IPS-20b (cell line): ENCODE results near the gene CRYBA1.

Experiments
- H3K27ac ChIP-seq: one replicate; pipeline ENCODE4 v1.5.1; 2013; ENCODE audit warnings: low read length
- H3K27me3 ChIP-seq: 2 replicates; pipeline ENCODE4 v1.6.1; 2013; ENCODE audit warnings: mild to moderate bottlenecking, low read length, inconsistent platforms; ENCODE audit not compliant: insufficient read depth
- H3K36me3 ChIP-seq: 2 replicates; pipeline ENCODE4 v1.6.1; 2013; ENCODE audit warnings: low read depth, mild to moderate bottlenecking, inconsistent platforms, low read length, moderate library complexity; ENCODE audit not compliant: insufficient read depth
- H3K4me1 ChIP-seq: 2 replicates; pipeline ENCODE4 v1.6.1; 2013; ENCODE audit warnings: mild to moderate bottlenecking, control low read depth, inconsistent platforms, low read length, moderate library complexity; ENCODE audit not compliant: insufficient read depth
- H3K4me3 ChIP-seq: 2 replicates; pipeline ENCODE4 v1.5.1; 2013; ENCODE audit warnings: mild to moderate bottlenecking, low read length, inconsistent platforms
- H3K9ac ChIP-seq: 2 replicates; pipeline ENCODE4 v1.6.1; 2013; ENCODE audit warnings: low read depth, mild to moderate bottlenecking, inconsistent platforms, low read length, moderate library complexity
- H3K9me3 ChIP-seq: 2 replicates; pipeline ENCODE4 v1.6.1; 2013; ENCODE audit warnings: mild to moderate bottlenecking, low read depth, low read length, inconsistent platforms; ENCODE audit not compliant: insufficient read depth

CRYBA1 gene

GRCh38 chr17:29240968-29241963, 5.4 kb upstream of the CRYBA1 start:
- H3K4me3 ChIP-seq: peak overlapping the region; percentile 15
- peak overlapping the region; percentile 52 for H3K27ac ChIP-seq
- no peaks in the 10 kb centered on the region for H3K27me3 ChIP-seq
- no peaks in the 10 kb centered on the region for H3K36me3 ChIP-seq
- H3K4me1 ChIP-seq: peaks cover 16% of the 10 kb centered on the region
- H3K9me3 ChIP-seq: no peaks in the 10 kb centered on the region
- peak overlapping the region; percentile 53; the same call in 1 of the 2 replicates for H3K9ac ChIP-seq

GRCh38 chr17:29242051-29242450, 4.6 kb upstream of the CRYBA1 start:
- no peaks in the 10 kb centered on the region for H3K36me3 ChIP-seq
- H3K27ac ChIP-seq: no peak overlapping the region
- no peak overlapping the region for H3K9ac ChIP-seq
- H3K9me3 ChIP-seq: no peaks in the 10 kb centered on the region
- peaks cover 16% of the 10 kb centered on the region for H3K4me1 ChIP-seq
- H3K4me3 ChIP-seq: no peak overlapping the region
- H3K27me3 ChIP-seq: no peaks in the 10 kb centered on the region

GRCh38 chr17:29242790-29243189, 3.9 kb upstream of the CRYBA1 start:
- no peaks in the 10 kb centered on the region for H3K27me3 ChIP-seq

GRCh38 chr17:29243792-29244191, 2.9 kb upstream of the CRYBA1 start:
- Histone ChIP-seq H3K36me3 (no peaks in the 10 kb centered on the region), H3K9me3 (no peaks in the 10 kb centered on the region), H3K4me1 (peaks cover 16% of the 10 kb centered on the region), H3K4me3 (no peak overlapping the region), H3K27me3 (no peaks in the 10 kb centered on the region), H3K9ac (no peak overlapping the region), H3K27ac (no peak overlapping the region)

More at GRCh38 chr17:29242790-29243189, 3.9 kb upstream of the CRYBA1 start:
- Histone ChIP-seq H3K9me3 (no peaks in the 10 kb centered on the region), H3K9ac (no peak overlapping the region), H3K4me3 (no peak overlapping the region), H3K36me3 (no peaks in the 10 kb centered on the region), H3K4me1 (peaks cover 16% of the 10 kb centered on the region), H3K27ac (no peak overlapping the region)

GRCh38 chr17:29245401-29245800, 1.3 kb upstream of the CRYBA1 start:
- Histone ChIP-seq H3K36me3 (no peaks in the 10 kb centered on the region), H3K27me3 (no peaks in the 10 kb centered on the region), H3K27ac (no peak overlapping the region), H3K9me3 (no peaks in the 10 kb centered on the region), H3K4me1 (peaks cover 12% of the 10 kb centered on the region), H3K4me3 (no peak overlapping the region), H3K9ac (no peak overlapping the region)

- no peak overlapping the region for H3K27ac ChIP-seq
- no peak overlapping the region for H3K9ac ChIP-seq
- no peak overlapping the region for H3K4me3 ChIP-seq
- no peaks in the 10 kb centered on the region for H3K4me1 ChIP-seq
- H3K36me3 ChIP-seq: no peaks in the 10 kb centered on the region
- no peaks in the 10 kb centered on the region for H3K9me3 ChIP-seq
- no peaks in the 10 kb centered on the region for H3K27me3 ChIP-seq
Observed at GRCh38 chr17:29247219-29247618, 560 bp downstream of the CRYBA1 start.

- H3K36me3 ChIP-seq: no peaks in the 10 kb centered on the region
- H3K9ac ChIP-seq: no peak overlapping the region
- no peak overlapping the region for H3K4me3 ChIP-seq
- no peaks in the 10 kb centered on the region for H3K4me1 ChIP-seq
- H3K9me3 ChIP-seq: no peaks in the 10 kb centered on the region
- H3K27me3 ChIP-seq: no peaks in the 10 kb centered on the region
- H3K27ac ChIP-seq: no peak overlapping the region
Observed at GRCh38 chr17:29248845-29249244, 2.2 kb downstream of the CRYBA1 start.

GRCh38 chr17:29250666-29251065, 4.0 kb downstream of the CRYBA1 start:
- H3K9ac ChIP-seq: no peak overlapping the region
- H3K27ac ChIP-seq: no peak overlapping the region
- no peaks in the 10 kb centered on the region for H3K9me3 ChIP-seq
- H3K4me1 ChIP-seq: no peaks in the 10 kb centered on the region
- no peaks in the 10 kb centered on the region for H3K27me3 ChIP-seq
- H3K4me3 ChIP-seq: no peak overlapping the region
- no peaks in the 10 kb centered on the region for H3K36me3 ChIP-seq

- no peaks in the 10 kb centered on the region for H3K4me1 ChIP-seq
- H3K27ac ChIP-seq: no peak overlapping the region
- no peak overlapping the region for H3K4me3 ChIP-seq
- H3K27me3 ChIP-seq: no peaks in the 10 kb centered on the region
- no peaks in the 10 kb centered on the region for H3K9me3 ChIP-seq
- H3K9ac ChIP-seq: no peak overlapping the region
- H3K36me3 ChIP-seq: no peaks in the 10 kb centered on the region
Observed at GRCh38 chr17:29251184-29251583, 4.5 kb downstream of the CRYBA1 start.

- Histone ChIP-seq H3K4me1 (no peaks in the 10 kb centered on the region), H3K27ac (no peak overlapping the region), H3K36me3 (no peaks in the 10 kb centered on the region), H3K27me3 (no peaks in the 10 kb centered on the region), H3K9ac (no peak overlapping the region), H3K9me3 (no peaks in the 10 kb centered on the region), H3K4me3 (no peak overlapping the region)
Observed at GRCh38 chr17:29252101-29252791, 5.6 kb downstream of the CRYBA1 start.

- Histone ChIP-seq H3K4me1 (no peaks in the 10 kb centered on the region), H3K9ac (no peak overlapping the region), H3K9me3 (no peaks in the 10 kb centered on the region), H3K27ac (no peak overlapping the region), H3K4me3 (no peak overlapping the region), H3K27me3 (no peaks in the 10 kb centered on the region), H3K36me3 (peaks cover 4% of the 10 kb centered on the region; the same call in 1 of the 2 replicates)
Observed at GRCh38 chr17:29253037-29253436, 6.4 kb downstream of the CRYBA1 start.
